H1 (cell line): Measurements from ENCODE around the gene PPOX. TPM values are rescaled to one million over a fixed set of nuclear protein-coding genes. Genes with fewer than 3 reads are reported as not detected.

Source experiments
- CTCF ChIA-PET: fragments of 300-600 bp; sonication (Branson Sonifier 250); formaldehyde crosslinking; loops from one replicate; lab custom pipeline; 2021; ENCODE audit not compliant: partially characterized antibody; lab: Charles Lee
- POLR2A ChIA-PET: fragments of 300-600 bp; sonication (Branson Sonifier 250); formaldehyde crosslinking; loops from one replicate; lab custom pipeline; 2021; ENCODE audit warnings: inconsistent platforms; ENCODE audit not compliant: partially characterized antibody; lab: Charles Lee
- DNase-seq, 2 experiments: peaks; one replicate each; pipeline versions ENCODE4 v3.0.0 to v3.0.0-alpha.2; 2010 to 2022; ENCODE audit warnings: low spot score in 2 of 2, low read depth in 1 of 2, mixed read lengths in 1 of 2
- FAIRE-seq: peaks from 2 replicates; lab custom pipeline; 2011; peaks lifted over from hg19 to GRCh38; lab: Jason Lieb, UNC
- H2AFZ ChIP-seq: 2 replicates; pipeline ENCODE4 v1.8.1; 2012; ENCODE audit warnings: low read length, inconsistent platforms
- H2AK5ac ChIP-seq: 2 replicates; pipeline ENCODE4 v1.6.1; 2013; ENCODE audit warnings: low read depth, low read length
- H2BK120ac ChIP-seq: replicated peaks from 2 replicates; pipeline ENCODE3; 2013; ENCODE audit warnings: low read depth, low read length, inconsistent platforms
- H2BK12ac ChIP-seq: 2 replicates; pipeline ENCODE4 v1.6.1; 2013; ENCODE audit warnings: low read depth, low read length
- H2BK15ac ChIP-seq: 2 replicates; pipeline ENCODE4 v1.6.1; 2013; ENCODE audit warnings: low read length
- H2BK20ac ChIP-seq: 2 replicates; pipeline ENCODE4 v1.6.1; 2013; ENCODE audit warnings: low read length
- H2BK5ac ChIP-seq: 2 replicates; pipeline ENCODE4 v1.6.1; 2013; ENCODE audit warnings: low read depth, low read length
- H3K14ac ChIP-seq: 2 replicates; pipeline ENCODE4 v1.6.1; 2013; ENCODE audit warnings: inconsistent platforms; ENCODE audit not compliant: insufficient read length
- H3K18ac ChIP-seq: 2 replicates; pipeline ENCODE4 v1.6.1; 2013; ENCODE audit warnings: low read length; ENCODE audit errors: extremely low read depth
- H3K23ac ChIP-seq: 2 replicates; pipeline ENCODE4 v1.6.1; 2013; ENCODE audit warnings: inconsistent platforms; ENCODE audit not compliant: insufficient read length
- H3K23me2 ChIP-seq: 2 replicates; pipeline ENCODE4 v1.6.1; 2013; ENCODE audit warnings: low read depth, low read length
- H3K27ac ChIP-seq: 2 replicates; pipeline ENCODE4 v1.6.1; 2011; ENCODE audit warnings: low read depth, low read length, inconsistent platforms
- H3K27me3 ChIP-seq, 4 experiments: replicated peaks in 1 of 4; 1 replicate in 1 of 4; 2 replicates in 3 of 4; pipeline versions ENCODE4 v1.6.1 to v1.8.1; 2011 to 2013; ENCODE audit warnings: low read length in 3 of 4, mild to moderate bottlenecking in 3 of 4, inconsistent platforms in 2 of 4, mixed read lengths in 2 of 4, moderate library complexity in 1 of 4; ENCODE audit not compliant: control insufficient read depth in 3 of 4, insufficient read depth in 3 of 4; ENCODE audit errors: extremely low read depth in 1 of 4
- H3K36me3 ChIP-seq, 4 experiments: 2 replicates each; pipeline versions ENCODE4 v1.6.1 to v1.8.1; 2011 to 2013; ENCODE audit warnings: mild to moderate bottlenecking in 4 of 4, low read length in 3 of 4, moderate library complexity in 2 of 4, control low read depth in 1 of 4, inconsistent platforms in 1 of 4; ENCODE audit not compliant: insufficient read depth in 4 of 4, control insufficient read depth in 2 of 4
- H3K4ac ChIP-seq: replicated peaks from 2 replicates; pipeline ENCODE3; 2013; ENCODE audit warnings: low read length, low read depth, mixed read lengths, inconsistent platforms; ENCODE audit not compliant: insufficient read length
- H3K4me1 ChIP-seq, 4 experiments: replicated peaks in 1 of 4; 1 replicate in 1 of 4; 2 replicates in 3 of 4; pipeline versions ENCODE4 v1.6.1 to v1.8.1; 2011 to 2013; ENCODE audit warnings: low read length in 3 of 4, inconsistent platforms in 2 of 4, mixed read lengths in 1 of 4; ENCODE audit not compliant: insufficient read depth in 4 of 4, control insufficient read depth in 3 of 4
- H3K4me2 ChIP-seq, 2 experiments: 2 replicates each; pipeline versions ENCODE4 v1.6.1 to v1.8.1; 2011 to 2013; ENCODE audit warnings: low read depth in 2 of 2, low read length in 2 of 2, control low read depth in 1 of 2, inconsistent platforms in 1 of 2, mild to moderate bottlenecking in 1 of 2; ENCODE audit not compliant: insufficient read depth in 1 of 2
- H3K4me3 ChIP-seq, 4 experiments: fragments of 200-600, 300-600 bp in 1 of 4; sonication (generic), shearing (Covaris generic), sonication (Bioruptor Twin) in 1 of 4; 2 replicates each; pipeline versions ENCODE4 v1.5.1 to v1.8.1; 2011 to 2016; ENCODE audit warnings: low read length in 4 of 4, low read depth in 3 of 4, control low read depth in 2 of 4, inconsistent platforms in 2 of 4, mild to moderate bottlenecking in 2 of 4, mixed read lengths in 1 of 4, moderate library complexity in 1 of 4; ENCODE audit not compliant: insufficient read depth in 2 of 4; ENCODE audit errors: extremely low read depth in 1 of 4
- H3K56ac ChIP-seq: replicated peaks from 2 replicates; pipeline ENCODE3; 2013; ENCODE audit warnings: low read depth, mild to moderate bottlenecking, mixed read lengths, low read length, inconsistent platforms; ENCODE audit not compliant: insufficient read length
- H3K79me1 ChIP-seq: 2 replicates; pipeline ENCODE4 v1.6.1; 2013; ENCODE audit warnings: low read depth, low read length, control low read depth
- H3K79me2 ChIP-seq, 2 experiments: 2 replicates each; pipeline versions ENCODE4 v1.6.1 to v1.8.1; 2012 to 2013; ENCODE audit warnings: low read length in 2 of 2, mild to moderate bottlenecking in 2 of 2, inconsistent platforms in 1 of 2; ENCODE audit not compliant: insufficient read depth in 2 of 2, control insufficient read depth in 1 of 2
- H3K9ac ChIP-seq, 4 experiments: replicated peaks in 1 of 4; 1 replicate in 1 of 4; 2 replicates in 3 of 4; pipeline versions ENCODE4 v1.6.1 to v1.8.1; 2011 to 2013; ENCODE audit warnings: low read depth in 3 of 4, low read length in 3 of 4, control low read depth in 2 of 4, mild to moderate bottlenecking in 2 of 4, moderate library complexity in 2 of 4, inconsistent platforms in 1 of 4; ENCODE audit errors: extremely low read depth in 1 of 4
- H3K9me3 ChIP-seq, 2 experiments: 2 replicates each; pipeline versions ENCODE4 v1.6.1 to v1.8.1; 2012 to 2013; ENCODE audit warnings: mild to moderate bottlenecking in 2 of 2, moderate library complexity in 2 of 2, control low read depth in 1 of 2, inconsistent platforms in 1 of 2, low read depth in 1 of 2, low read length in 1 of 2, mixed read lengths in 1 of 2; ENCODE audit not compliant: insufficient read depth in 2 of 2
- H4K20me1 ChIP-seq, 2 experiments: replicated peaks in 1 of 2; 2 replicates each; pipeline versions ENCODE3 to v1.8.1; 2011 to 2013; ENCODE audit warnings: inconsistent platforms in 2 of 2, low read length in 2 of 2, mild to moderate bottlenecking in 1 of 2; ENCODE audit not compliant: insufficient read depth in 2 of 2, control insufficient read depth in 1 of 2
- H4K5ac ChIP-seq: 2 replicates; pipeline ENCODE4 v1.6.1; 2013; ENCODE audit warnings: low read length, low read depth, mixed read lengths, inconsistent platforms; ENCODE audit not compliant: insufficient read length
- H4K8ac ChIP-seq: 2 replicates; pipeline ENCODE4 v1.8.0; 2013; ENCODE audit warnings: mild to moderate bottlenecking, moderate library complexity, low read length, inconsistent platforms; ENCODE audit not compliant: insufficient read depth; ENCODE audit errors: extremely low read depth
- H4K91ac ChIP-seq: replicated peaks from 2 replicates; pipeline ENCODE3; 2013; ENCODE audit warnings: low read length, mixed read lengths, inconsistent platforms; ENCODE audit not compliant: insufficient read length
- ASH2L ChIP-seq: fragments of 200-600, 300-600 bp; sonication (generic); IDR thresholded peaks from one replicate; pipeline ENCODE4 v1.7.1; 2017; ENCODE audit warnings: low read length
- BCL11A ChIP-seq, 2 experiments: IDR thresholded peaks; one replicate each; pipeline ENCODE4 v1.6.1; 2011; ENCODE audit warnings: low read depth in 2 of 2, low read length in 2 of 2, mild to moderate bottlenecking in 2 of 2
- CBX5 ChIP-seq: fragments of 300-800, 300-1000 bp; sonication (generic); IDR thresholded peaks from 2 replicates; pipeline ENCODE4 v1.7.1; 2016; ENCODE audit warnings: antibody characterized with exemption, low read length, low read depth
- EGR1 ChIP-seq: IDR thresholded peaks from 2 replicates; pipeline ENCODE4 v1.6.1; 2011; ENCODE audit warnings: low read depth, low read length, borderline replicate concordance
- FOSL1 ChIP-seq: IDR thresholded peaks from 2 replicates; pipeline ENCODE4 v1.6.1; 2011; ENCODE audit warnings: mild to moderate bottlenecking, low read depth, low read length, moderate library complexity; ENCODE audit not compliant: insufficient read depth
- GABPA ChIP-seq: IDR thresholded peaks from 2 replicates; pipeline ENCODE4 v1.6.1; 2011; ENCODE audit warnings: mild to moderate bottlenecking, low read length, moderate library complexity, borderline replicate concordance; ENCODE audit not compliant: insufficient read depth
- HDAC6 ChIP-seq: IDR thresholded peaks from one replicate; pipeline ENCODE4 v1.7.1; 2012; ENCODE audit warnings: low read depth, mild to moderate bottlenecking, inconsistent platforms, low read length, moderate library complexity
- SP4 ChIP-seq: IDR thresholded peaks from 2 replicates; pipeline ENCODE4 v1.6.1; 2012; ENCODE audit warnings: low read length, inconsistent platforms
- TEAD4 ChIP-seq: IDR thresholded peaks from 2 replicates; pipeline ENCODE4 v1.6.1; 2012; ENCODE audit warnings: low read depth, low read length, inconsistent platforms, mixed read lengths
- WGBS, 2 experiments: shearing (Covaris generic) in 1 of 2; methylation state at CpG; one replicate each; pipeline versions ENCODE4 v1.1.6 to v1.1.7; 2013 to 2015; ENCODE audit warnings: low lambda C conversion rate in 2 of 2, mixed read lengths in 2 of 2, inconsistent platforms in 1 of 2, low coverage in 1 of 2, missing lambda C conversion rate in 1 of 2; ENCODE audit not compliant: insufficient replicate concordance in 2 of 2, insufficient coverage in 1 of 2, insufficient read length in 1 of 2; ENCODE audit errors: extremely low coverage in 1 of 2, missing lambda C conversion rate in 1 of 2; 5-methylcytosine and 5-hydroxymethylcytosine counted together
- polyA plus RNA-seq, 7 experiments: library from polyadenylated mRNA; depleted of rRNA in 3 of 7; stranded (reverse) in 5 of 7; unstranded in 2 of 7; fragments of >200 nt in 5 of 7; fragments of 200-250 nt in 2 of 7; gene quantifications; 1 replicate in 5 of 7; 2 replicates in 1 of 7; 4 replicates in 1 of 7; pipeline versions ENCODE4 v1.2.1 to v1.2.3, GENCODE V29; 2011 to 2013; ENCODE audit warnings: missing spikeins in 2 of 7, mixed read lengths in 2 of 7
- total RNA-seq: library from RNA; stranded (reverse); fragmentation: NEBNext Ultra II Directional; extraction: Animal tissue kit (Norgen Biotek cat#: 25700); gene quantifications from 2 replicates; pipeline ENCODE4 v1.2.1, GENCODE V29; 2021

Gene PPOX
- total and polyA plus RNA-seq, 2 of the 8 experiments (the other 6 are each of a cell fraction or from before 2014, with no cell fraction given): 39.4 to 40.4 TPM

DNA sequence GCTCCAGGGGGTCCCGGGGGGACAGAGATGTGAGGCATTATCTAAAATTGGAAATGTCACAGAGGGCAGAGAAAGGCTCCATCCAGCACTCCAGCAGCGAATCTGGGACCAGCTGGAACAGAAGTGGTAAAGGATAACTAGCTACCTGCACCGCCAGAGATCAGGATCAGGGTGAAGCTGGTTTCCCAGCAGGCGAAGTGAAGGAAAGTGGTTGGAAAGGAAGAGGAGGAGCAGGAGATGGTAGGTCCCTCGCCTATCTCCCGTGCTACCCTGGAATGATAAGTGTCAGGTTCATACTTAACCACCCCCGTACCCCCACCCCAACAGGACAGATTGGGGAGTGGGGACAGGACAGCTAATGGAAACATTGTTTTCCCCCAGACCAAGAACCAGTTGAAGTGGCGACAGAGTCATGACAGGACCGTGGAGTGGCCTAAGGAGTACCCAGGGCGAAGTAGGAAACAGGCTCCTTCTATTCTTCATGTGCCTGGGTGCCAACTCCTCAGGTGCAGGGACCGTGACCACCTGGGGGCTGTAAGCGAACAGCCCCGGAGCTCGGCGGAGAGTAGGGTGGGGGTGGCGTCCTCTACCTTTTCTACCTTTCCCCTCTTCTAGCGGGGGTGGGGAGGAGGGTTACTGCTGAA lies 10.4 kb downstream of the PPOX start:
- Histone ChIP-seq H3K23ac (no peak overlapping the region), H2BK5ac (peak overlapping the region; percentile 99; the same call in 1 of the 2 replicates), H2AK5ac (no peak overlapping the region), H3K27me3 (no peaks in the 10 kb centered on the region), H2BK12ac (no peak overlapping the region), H3K4me1 (peaks cover 0 to 13% (median under 1%) of the 10 kb centered on the region in 4 experiments; a peak in 3 of 7 replicates), H3K27ac (peak overlapping the region; percentile 88; the same call in 1 of the 2 replicates), H3K79me1 (peaks cover 4% of the 10 kb centered on the region), H4K8ac (no peak overlapping the region; the same call in 1 of the 2 replicates), H4K91ac (no peak overlapping the region), H2BK120ac (no peak overlapping the region), H3K18ac (no peak overlapping the region), H3K4ac (peak overlapping the region; percentile 62), H3K14ac (no peak overlapping the region), H3K4me3 (peak overlapping the region; percentile 66 to 96 (median 84)), H2AFZ (no peak overlapping the region), H4K5ac (no peak overlapping the region), H2BK15ac (no peak overlapping the region), H3K36me3 (peaks cover 7 to 36% (median 21%) of the 10 kb centered on the region in 4 experiments; a peak in 6 of 8 replicates), H3K79me2 (peaks cover 0 to 4% of the 10 kb centered on the region in 2 experiments; a peak in 1 of 4 replicates), H3K4me2 (peak overlapping the region; percentile 61 to 93), H3K9ac (peak overlapping the region in 3 of 4 experiments; percentile 3 to 83 (median 81); a peak in 5 of 7 replicates), H4K20me1 (peaks cover 0 to 6% of the 10 kb centered on the region in 2 experiments), H3K23me2 (peaks cover 2% of the 10 kb centered on the region; the same call in 1 of the 2 replicates), H3K56ac (no peak overlapping the region), H2BK20ac (no peak overlapping the region), H3K9me3 (no peaks in the 10 kb centered on the region)
- FAIRE-seq: no peak
- DNase-seq: no peak
- CTCF ChIA-PET: interaction anchor here (0.8 to 2.8 kb wide), 9 partner anchors 10 to 495 kb away, joined by 3 to 27 read pairs (median 3); partner anchors contain the start of genes ADAMTS4, PPOX and TOMM40L
- POLR2A ChIA-PET: interaction anchor here (0.6 to 4.0 kb wide), 23 partner anchors 10 to 177 kb away, joined by 3 to 51 read pairs (median 4); partner anchors contain the start of genes ADAMTS4, APOA2, DEDD and F11R
- WGBS, 2 experiments: 27% methylated on average over 16 of the region's 17 CpGs; no CpG with 5 or more reads in 1 of the 2 experiments
- TF ChIP-seq HDAC6 (no peak), BCL11A (IDR thresholded peaks at IDR 0.05; ENCODE audit: low read depth in 2 of 2, low read length in 2 of 2) (no peak), ASH2L (no peak), CBX5 (no peak), TEAD4 (no peak), FOSL1 (no peak), SP4 (no peak), EGR1 (no peak), GABPA (no peak)
